HG03064 (cell line): Measurements from ENCODE around the gene GNL3L.
"Not testable (repeated sequence)": the region's sequence is repeated elsewhere in the genome, so short reads cannot be mapped to it uniquely, and the experiment has no call there.

Experiments used
- ATAC-seq: cut with Tn5 transposase; IDR thresholded peaks from one replicate; pipeline ENCODE4 v1.9.1; 2021; ENCODE audit warnings: low read depth; ENCODE audit not compliant: unreplicated experiment

Gene GNL3L

GRCh38 chrX:54551801-54552200, 21.8 kb downstream of the GNL3L start:
- no peak for ATAC-seq

GRCh38 chrX:54555006-54555405, 25.0 kb downstream of the GNL3L start:
- not testable (repeated sequence) for ATAC-seq

GRCh38 chrX:54560411-54560810, 30.4 kb downstream of the GNL3L start:
- no peak for ATAC-seq

- no peak for ATAC-seq
Measured at GRCh38 chrX:54561622-54562021, 31.6 kb downstream of the GNL3L start.

GRCh38 chrX:54564936-54565335, 34.9 kb downstream of the GNL3L start:
- no peak for ATAC-seq

- ATAC-seq = no peak
Measured at GRCh38 chrX:54570332-54570731, 40.3 kb downstream of the GNL3L start.

GRCh38 chrX:54572641-54573040, 42.6 kb downstream of the GNL3L start:
- not testable (repeated sequence) for ATAC-seq

GRCh38 chrX:54597728-54598127, 67.7 kb downstream of the GNL3L start:
- ATAC-seq = no peak

GRCh38 chrX:54602563-54602962, 72.5 kb downstream of the GNL3L start:
- no peak for ATAC-seq
